ENCODE data around the gene CALCOCO1. TPM values are rescaled to one million over a fixed set of nuclear protein-coding genes. Genes with fewer than 3 reads are reported as not detected.
A peak's percentile ranks its signal among the peaks of the same experiment; 100 is the strongest.
"Not testable (repeated sequence)": the region's sequence is repeated elsewhere in the genome, so short reads cannot be mapped to it uniquely, and the experiment has no call there.

Gene CALCOCO1
- total and polyA plus RNA-seq, 8 donors = 74.8 to 186 (median 134) TPM

DNA sequence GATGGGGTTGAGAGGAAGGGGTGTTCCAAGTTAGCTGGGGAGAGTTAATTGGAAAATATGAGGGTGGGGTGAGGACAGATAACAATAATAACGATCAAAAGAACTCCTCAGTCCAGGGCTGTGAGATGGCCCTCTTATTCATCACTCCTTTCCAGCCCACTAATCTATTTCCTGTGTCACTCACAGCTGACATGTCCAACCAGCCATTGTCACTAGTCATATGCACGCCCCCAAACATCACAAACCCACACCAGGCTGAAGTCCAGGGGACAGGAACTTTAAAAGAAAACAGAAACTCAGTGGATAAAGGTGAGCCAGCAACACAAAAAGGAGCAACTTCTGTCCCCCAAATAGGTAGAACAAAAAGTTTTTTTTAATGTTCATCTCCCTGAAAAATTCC lies 911 bp downstream of the CALCOCO1 start:
- Histone ChIP-seq H3K4me1 (peaks cover 8 to 25% of the 10 kb centered on the region in 2 donors), H3K27me3 (no peaks in the 10 kb centered on the region), H3K4me3 (peak overlapping the region; percentile 67 to 76), H3K9me3 (no peaks in the 10 kb centered on the region), H3K36me3 (peaks cover 6 to 37% of the 10 kb centered on the region in 2 donors), H3K27ac (peak overlapping the region; percentile 7 to 79)
- intact Hi-C loops (cut with DNase I) = no loop called here
- DNase-seq (no peak), ATAC-seq (no peak)
- TF ChIP-seq, protein P1, sequence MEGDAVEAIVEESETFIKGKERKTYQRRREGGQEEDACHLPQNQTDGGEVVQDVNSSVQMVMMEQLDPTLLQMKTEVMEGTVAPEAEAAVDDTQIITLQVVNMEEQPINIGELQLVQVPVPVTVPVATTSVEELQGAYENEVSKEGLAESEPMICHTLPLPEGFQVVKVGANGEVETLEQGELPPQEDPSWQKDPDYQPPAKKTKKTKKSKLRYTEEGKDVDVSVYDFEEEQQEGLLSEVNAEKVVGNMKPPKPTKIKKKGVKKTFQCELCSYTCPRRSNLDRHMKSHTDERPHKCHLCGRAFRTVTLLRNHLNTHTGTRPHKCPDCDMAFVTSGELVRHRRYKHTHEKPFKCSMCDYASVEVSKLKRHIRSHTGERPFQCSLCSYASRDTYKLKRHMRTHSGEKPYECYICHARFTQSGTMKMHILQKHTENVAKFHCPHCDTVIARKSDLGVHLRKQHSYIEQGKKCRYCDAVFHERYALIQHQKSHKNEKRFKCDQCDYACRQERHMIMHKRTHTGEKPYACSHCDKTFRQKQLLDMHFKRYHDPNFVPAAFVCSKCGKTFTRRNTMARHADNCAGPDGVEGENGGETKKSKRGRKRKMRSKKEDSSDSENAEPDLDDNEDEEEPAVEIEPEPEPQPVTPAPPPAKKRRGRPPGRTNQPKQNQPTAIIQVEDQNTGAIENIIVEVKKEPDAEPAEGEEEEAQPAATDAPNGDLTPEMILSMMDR (IDR thresholded peaks at IDR 0.05) = no peak

GRCh38 chr12:53725824-53726223 lies 1.4 kb downstream of the CALCOCO1 start:
- DNase-seq = peak in 1 of 4 donors; percentile 50
- TF ChIP-seq, protein P1 (IDR thresholded peaks at IDR 0.05) = no peak

DNA sequence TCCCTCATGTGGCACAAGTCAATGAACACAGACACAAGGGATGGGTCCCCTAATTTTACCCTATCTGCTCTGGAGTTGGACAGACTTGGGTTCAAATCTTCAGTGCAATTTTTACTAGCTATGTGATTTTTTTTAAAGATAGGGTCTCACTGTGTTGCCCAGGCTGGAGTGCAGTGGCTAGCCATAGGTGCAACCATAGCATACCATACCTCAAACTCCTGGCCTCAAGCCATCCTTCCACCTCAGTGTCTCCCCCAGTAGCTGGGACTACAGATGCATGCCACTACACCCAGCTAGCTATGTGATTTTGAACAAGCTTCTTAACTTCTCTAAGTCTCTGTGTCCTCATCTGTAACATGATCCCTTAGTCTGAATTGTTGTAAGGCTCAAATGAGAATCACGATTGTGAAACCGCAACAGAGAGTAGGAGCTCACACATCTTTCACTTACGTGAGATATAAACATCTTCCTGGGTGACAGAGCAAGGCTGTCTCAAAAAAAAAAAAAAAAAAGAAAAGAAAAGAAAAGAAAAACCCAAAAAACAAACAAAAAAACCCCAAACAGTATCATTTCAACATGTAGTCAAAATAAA lies 4.7 kb downstream of the CALCOCO1 start:
- TF ChIP-seq, protein P1 (IDR thresholded peaks at IDR 0.05) = no peak
- Histone ChIP-seq H3K4me1 (peaks cover 8 to 18% of the 10 kb centered on the region in 2 donors), H3K9me3 (no peaks in the 10 kb centered on the region), H3K36me3 (peaks cover 6 to 74% of the 10 kb centered on the region in 2 donors), H3K4me3 (no peak overlapping the region), H3K27me3 (no peaks in the 10 kb centered on the region), H3K27ac (no peak overlapping the region)
- DNase-seq (no peak), ATAC-seq (no peak)
- intact Hi-C loops (cut with DNase I) = no loop called here

More at GRCh38 chr12:53725824-53726223, 1.4 kb downstream of the CALCOCO1 start:
- Histone ChIP-seq H3K9me3 (no peaks in the 10 kb centered on the region), H3K27me3 (no peaks in the 10 kb centered on the region), H3K27ac (peak overlapping the region; percentile 7 to 79), H3K4me3 (peak overlapping the region; percentile 67 to 76), H3K36me3 (peaks cover 6 to 42% of the 10 kb centered on the region in 2 donors), H3K4me1 (peaks cover 8 to 25% of the 10 kb centered on the region in 2 donors)
- ATAC-seq = peak; percentile 3
- intact Hi-C loops (cut with DNase I) = no loop called here

DNA sequence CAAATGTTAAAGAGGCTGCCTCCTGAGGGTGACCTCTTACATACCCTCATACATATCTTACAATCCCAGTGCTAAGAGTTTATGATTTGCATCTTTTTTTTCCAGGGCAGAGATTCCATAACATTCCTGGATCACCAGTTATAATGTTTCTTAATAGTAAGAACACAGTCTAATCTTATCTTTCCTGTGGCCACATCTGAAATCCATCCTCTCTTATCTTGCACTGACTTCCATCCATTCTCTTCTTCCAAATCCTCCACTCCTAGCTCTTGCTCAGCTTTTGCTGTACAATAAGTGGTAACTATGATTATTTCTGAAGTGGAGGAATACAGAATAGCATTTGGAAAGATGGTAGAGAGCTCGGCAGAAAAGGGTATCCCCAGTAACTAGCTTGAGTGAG lies 6.3 kb downstream of the CALCOCO1 start:
- Histone ChIP-seq H3K4me1 (peaks cover 6 to 7% of the 10 kb centered on the region in 2 donors), H3K36me3 (peaks cover 6 to 90% of the 10 kb centered on the region in 2 donors), H3K27ac (no peak overlapping the region), H3K27me3 (no peaks in the 10 kb centered on the region), H3K4me3 (no peak overlapping the region), H3K9me3 (no peaks in the 10 kb centered on the region)
- TF ChIP-seq, protein P1 (IDR thresholded peaks at IDR 0.05) = no peak
- intact Hi-C loops (cut with DNase I) = no loop called here
- ATAC-seq (no peak), DNase-seq (no peak)

- H3K4me1 ChIP-seq = no peaks in the 10 kb centered on the region
- H3K27ac ChIP-seq = no peak overlapping the region
- ATAC-seq (no peak), DNase-seq (no peak)
- intact Hi-C loops (cut with DNase I) = no loop called here
- no peaks in the 10 kb centered on the region for H3K27me3 ChIP-seq
- TF ChIP-seq, protein P1 (IDR thresholded peaks at IDR 0.05) = no peak
- no peak overlapping the region for H3K4me3 ChIP-seq
- peaks cover 6 to 99% of the 10 kb centered on the region in 2 donors for H3K36me3 ChIP-seq
- no peaks in the 10 kb centered on the region for H3K9me3 ChIP-seq
Measured at GRCh38 chr12:53719649-53720048, 7.6 kb downstream of the CALCOCO1 start.

GRCh38 chr12:53718567-53718966 lies 8.7 kb downstream of the CALCOCO1 start:
- ATAC-seq; H3K9me3 ChIP-seq; H3K4me1 ChIP-seq; DNase-seq; H3K27me3 ChIP-seq; H3K4me3 ChIP-seq; intact Hi-C loops (cut with DNase I); H3K27ac ChIP-seq: not testable (repeated sequence)
- H3K36me3 ChIP-seq = peaks cover 6 to 99% of the 10 kb centered on the region in 2 donors

Measured in left lung (tissue), 10 donors.